ENCODE measurements around the gene TMEM147.

TMEM147 gene

GRCh38 chr19:35552534-35553384, 7.3 kb downstream of the TMEM147 start:
- no peaks in the 10 kb centered on the region for H3F3A ChIP-seq (ENCODE audit: insufficient read depth, low read length)
- no peaks in the 10 kb centered on the region for H3K4me1 ChIP-seq (ENCODE audit: insufficient read depth, low read length, severe bottlenecking)
- no peaks in the 10 kb centered on the region for H3K79me2 ChIP-seq (ENCODE audit: insufficient read depth, low read length)
- H3K4me3 ChIP-seq (ENCODE audit: low read depth, low read length, poor library complexity, severe bottlenecking) = no peak overlapping the region
- no peaks in the 10 kb centered on the region for H3K27me3 ChIP-seq (ENCODE audit: insufficient read depth, low read length)
- H3K4me2 ChIP-seq (ENCODE audit: low read length) = no peak overlapping the region
- H2AFZ ChIP-seq (ENCODE audit: low read length) = no peak overlapping the region
- H3K27ac ChIP-seq (ENCODE audit: low read depth, low read length, poor library complexity, severe bottlenecking) = no peak overlapping the region
- no peaks in the 10 kb centered on the region for H3K9me2 ChIP-seq (ENCODE audit: low read depth, low read length)
- no peaks in the 10 kb centered on the region for H3K9me3 ChIP-seq (ENCODE audit: low read length)
- TF ChIP-seq, protein P1, sequence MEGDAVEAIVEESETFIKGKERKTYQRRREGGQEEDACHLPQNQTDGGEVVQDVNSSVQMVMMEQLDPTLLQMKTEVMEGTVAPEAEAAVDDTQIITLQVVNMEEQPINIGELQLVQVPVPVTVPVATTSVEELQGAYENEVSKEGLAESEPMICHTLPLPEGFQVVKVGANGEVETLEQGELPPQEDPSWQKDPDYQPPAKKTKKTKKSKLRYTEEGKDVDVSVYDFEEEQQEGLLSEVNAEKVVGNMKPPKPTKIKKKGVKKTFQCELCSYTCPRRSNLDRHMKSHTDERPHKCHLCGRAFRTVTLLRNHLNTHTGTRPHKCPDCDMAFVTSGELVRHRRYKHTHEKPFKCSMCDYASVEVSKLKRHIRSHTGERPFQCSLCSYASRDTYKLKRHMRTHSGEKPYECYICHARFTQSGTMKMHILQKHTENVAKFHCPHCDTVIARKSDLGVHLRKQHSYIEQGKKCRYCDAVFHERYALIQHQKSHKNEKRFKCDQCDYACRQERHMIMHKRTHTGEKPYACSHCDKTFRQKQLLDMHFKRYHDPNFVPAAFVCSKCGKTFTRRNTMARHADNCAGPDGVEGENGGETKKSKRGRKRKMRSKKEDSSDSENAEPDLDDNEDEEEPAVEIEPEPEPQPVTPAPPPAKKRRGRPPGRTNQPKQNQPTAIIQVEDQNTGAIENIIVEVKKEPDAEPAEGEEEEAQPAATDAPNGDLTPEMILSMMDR (IDR thresholded peaks at IDR 0.05; ENCODE audit: low read length) = no peak
- no peak for TF ChIP-seq EZH2 (IDR thresholded peaks at IDR 0.05; ENCODE audit: borderline replicate concordance, low read length)
- H4K20me1 ChIP-seq (ENCODE audit: insufficient read depth, low read length) = no peaks in the 10 kb centered on the region
- H3K36me3 ChIP-seq (ENCODE audit: insufficient read depth, low read length) = no peaks in the 10 kb centered on the region
- H3K9ac ChIP-seq (ENCODE audit: low read length) = no peak overlapping the region

DNA sequence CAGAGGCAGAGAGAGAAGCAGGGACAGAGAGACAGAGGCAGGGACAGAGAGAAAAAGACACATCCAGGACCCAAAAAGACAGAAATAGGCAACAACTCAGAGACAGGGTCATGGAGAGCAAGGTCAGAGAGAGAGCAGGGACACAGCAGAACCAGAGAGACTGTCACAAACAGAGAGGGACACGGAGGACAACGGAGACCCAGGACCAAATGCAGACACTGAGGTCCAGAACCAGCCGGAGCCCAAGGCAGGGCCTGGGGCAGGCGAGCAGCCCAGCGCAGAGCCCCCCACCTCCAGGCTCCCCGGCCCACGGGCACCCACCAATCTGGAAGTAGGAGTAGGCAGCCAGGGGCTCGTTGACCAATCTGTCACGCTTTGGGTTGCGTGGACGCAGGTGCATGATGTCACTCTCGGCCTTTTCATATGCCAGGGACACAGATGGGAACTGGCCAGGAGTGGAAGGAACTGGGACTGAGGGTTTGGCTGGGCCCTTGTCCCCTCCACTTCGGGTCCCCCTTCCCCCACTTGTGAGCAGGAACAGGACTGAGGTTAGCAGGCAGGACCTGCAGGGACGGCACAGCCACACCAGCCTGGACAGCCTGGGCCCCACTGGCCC, 8.1 kb downstream of the TMEM147 start:
- peaks cover 6% of the 10 kb centered on the region for H3K4me1 ChIP-seq (ENCODE audit: insufficient read depth, low read length, severe bottlenecking)
- no peaks in the 10 kb centered on the region for H3K9me2 ChIP-seq (ENCODE audit: low read depth, low read length)
- H3K4me3 ChIP-seq (ENCODE audit: low read depth, low read length, poor library complexity, severe bottlenecking) = no peak overlapping the region
- H3K4me2 ChIP-seq (ENCODE audit: low read length) = no peak overlapping the region
- H3K79me2 ChIP-seq (ENCODE audit: insufficient read depth, low read length) = no peaks in the 10 kb centered on the region
- no peaks in the 10 kb centered on the region; the same call in 1 of the 2 replicates for H3K27me3 ChIP-seq (ENCODE audit: insufficient read depth, low read length)
- TF ChIP-seq EZH2 (IDR thresholded peaks at IDR 0.05; ENCODE audit: borderline replicate concordance, low read length) = no peak
- TF ChIP-seq, protein P1 (IDR thresholded peaks at IDR 0.05; ENCODE audit: low read length) = no peak
- no peak overlapping the region for H3K9ac ChIP-seq (ENCODE audit: low read length)
- H2AFZ ChIP-seq (ENCODE audit: low read length) = no peak overlapping the region
- no peak overlapping the region for H3K27ac ChIP-seq (ENCODE audit: low read depth, low read length, poor library complexity, severe bottlenecking)
- H4K20me1 ChIP-seq (ENCODE audit: insufficient read depth, low read length) = no peaks in the 10 kb centered on the region
- H3K36me3 ChIP-seq (ENCODE audit: insufficient read depth, low read length) = no peaks in the 10 kb centered on the region
- H3F3A ChIP-seq (ENCODE audit: insufficient read depth, low read length) = no peaks in the 10 kb centered on the region
- H3K9me3 ChIP-seq (ENCODE audit: low read length) = no peaks in the 10 kb centered on the region

DNA sequence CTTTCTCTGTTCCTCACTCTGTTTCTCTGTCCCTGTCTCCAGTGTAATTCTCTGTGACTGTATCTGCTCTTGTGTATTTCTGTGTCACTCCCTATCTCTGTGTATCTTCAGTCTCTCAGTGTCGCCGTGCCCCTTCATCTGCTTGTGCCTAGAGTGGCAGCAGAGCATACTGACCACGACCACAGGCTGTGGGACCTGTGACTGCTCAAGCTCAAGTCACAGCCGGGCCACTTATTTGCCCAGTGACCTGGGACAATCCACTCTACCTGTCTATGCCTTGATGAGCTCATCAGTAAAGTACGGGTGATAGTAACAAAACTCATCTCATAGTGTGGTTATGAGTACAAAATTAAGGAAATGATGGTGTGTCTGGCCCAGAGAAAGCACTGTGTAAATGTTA, 8.7 kb downstream of the TMEM147 start:
- no peak overlapping the region for H2AFZ ChIP-seq (ENCODE audit: low read length)
- H3K4me1 ChIP-seq (ENCODE audit: insufficient read depth, low read length, severe bottlenecking) = peaks cover 11% of the 10 kb centered on the region
- H4K20me1 ChIP-seq (ENCODE audit: insufficient read depth, low read length) = no peaks in the 10 kb centered on the region
- H3K27ac ChIP-seq (ENCODE audit: low read depth, low read length, poor library complexity, severe bottlenecking) = no peak overlapping the region
- H3K9me3 ChIP-seq (ENCODE audit: low read length) = no peaks in the 10 kb centered on the region
- no peaks in the 10 kb centered on the region; the same call in 1 of the 2 replicates for H3K27me3 ChIP-seq (ENCODE audit: insufficient read depth, low read length)
- H3K36me3 ChIP-seq (ENCODE audit: insufficient read depth, low read length) = no peaks in the 10 kb centered on the region
- TF ChIP-seq, protein P1 (IDR thresholded peaks at IDR 0.05; ENCODE audit: low read length) = no peak
- no peak for TF ChIP-seq EZH2 (IDR thresholded peaks at IDR 0.05; ENCODE audit: borderline replicate concordance, low read length)
- H3K4me2 ChIP-seq (ENCODE audit: low read length) = no peak overlapping the region
- no peak overlapping the region for H3K4me3 ChIP-seq (ENCODE audit: low read depth, low read length, poor library complexity, severe bottlenecking)
- no peaks in the 10 kb centered on the region for H3K9me2 ChIP-seq (ENCODE audit: low read depth, low read length)
- H3K9ac ChIP-seq (ENCODE audit: low read length) = no peak overlapping the region
- H3F3A ChIP-seq (ENCODE audit: insufficient read depth, low read length) = no peaks in the 10 kb centered on the region
- H3K79me2 ChIP-seq (ENCODE audit: insufficient read depth, low read length) = no peaks in the 10 kb centered on the region

All from OCI-LY1 (cell line).